HG03457 (cell line): ENCODE data around the gene DAAM2.

ENCODE experiments used
- ATAC-seq: cut with Tn5 transposase; IDR thresholded peaks from one replicate; pipeline ENCODE4 v1.9.1; 2021; ENCODE audit warnings: moderate number of reproducible peaks; ENCODE audit not compliant: unreplicated experiment

Gene DAAM2

DNA sequence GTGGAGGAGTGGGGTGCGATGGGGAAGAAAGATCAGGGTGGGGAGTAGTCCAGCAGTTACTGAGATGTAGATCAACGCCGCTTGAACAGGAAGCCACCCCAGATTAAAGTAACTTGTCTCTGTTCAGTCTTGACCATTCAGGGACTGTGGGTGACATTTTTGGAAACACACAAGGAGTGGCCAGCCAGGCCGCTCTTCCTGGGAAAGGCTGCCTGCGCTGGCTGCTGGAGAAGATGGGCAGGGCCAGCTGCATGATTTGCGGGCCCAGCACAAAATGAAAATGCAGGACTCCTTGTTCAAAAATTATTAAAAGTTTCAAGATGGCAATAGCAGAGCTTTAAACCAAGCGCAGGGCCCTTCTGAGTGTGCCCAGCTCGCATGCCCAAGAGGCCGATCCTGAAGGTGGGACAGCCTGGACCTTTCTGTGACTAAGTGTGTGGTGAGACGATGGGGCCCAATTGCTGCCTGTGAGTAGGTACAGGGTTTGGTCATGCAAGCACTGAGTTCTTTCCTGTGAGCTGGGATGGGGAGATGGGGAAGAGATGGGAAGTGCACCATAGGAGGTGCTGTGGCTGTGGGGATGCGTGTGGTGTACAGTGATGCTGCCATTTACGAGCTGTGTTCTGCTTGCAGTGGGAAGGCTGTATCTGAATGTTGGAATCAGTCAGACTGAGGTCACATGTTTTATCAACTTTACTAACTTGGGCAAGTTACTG lies 51.3 kb downstream of the DAAM2 start:
- ATAC-seq, result no peak

DNA sequence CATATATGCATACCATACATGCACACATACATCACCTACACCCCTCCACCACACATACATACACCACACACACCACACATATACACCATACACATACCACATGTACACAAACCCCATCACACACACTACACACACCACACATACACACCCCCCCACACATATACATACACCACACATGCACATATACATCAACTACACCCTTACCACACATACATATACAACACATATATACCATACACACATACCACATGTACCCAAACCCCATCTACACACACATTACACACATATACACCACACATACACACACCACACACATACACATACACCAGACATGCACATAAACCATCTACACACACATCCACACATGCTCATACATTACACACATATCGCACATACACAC lies 52.7 kb downstream of the DAAM2 start:
- no peak for ATAC-seq

GRCh38 chr6:39847221-39847620 lies 55.0 kb downstream of the DAAM2 start:
- ATAC-seq, result no peak

DNA sequence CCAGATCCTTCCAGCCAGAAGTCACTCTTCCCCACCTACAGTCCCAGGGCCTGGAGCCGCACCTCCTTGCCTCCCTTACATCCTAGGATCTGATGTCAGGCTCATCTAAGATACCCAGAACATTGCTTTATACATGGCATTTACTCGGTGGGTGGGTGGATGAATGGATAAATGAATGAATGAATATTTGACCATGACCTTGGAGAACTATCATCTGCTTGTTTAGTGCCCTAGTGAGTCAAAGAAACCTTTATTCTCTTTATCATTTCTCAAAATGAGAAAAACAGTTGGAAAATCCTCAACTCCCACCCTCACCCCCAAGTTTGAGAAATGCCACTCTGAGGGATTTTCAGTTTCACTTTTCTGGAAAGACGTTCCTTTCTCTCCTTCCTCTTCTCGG lies 56.0 kb downstream of the DAAM2 start:
- ATAC-seq, result no peak

GRCh38 chr6:39849228-39849627 lies 57.1 kb downstream of the DAAM2 start:
- ATAC-seq, result no peak

GRCh38 chr6:39849764-39850163 lies 57.6 kb downstream of the DAAM2 start:
- no peak for ATAC-seq

DNA sequence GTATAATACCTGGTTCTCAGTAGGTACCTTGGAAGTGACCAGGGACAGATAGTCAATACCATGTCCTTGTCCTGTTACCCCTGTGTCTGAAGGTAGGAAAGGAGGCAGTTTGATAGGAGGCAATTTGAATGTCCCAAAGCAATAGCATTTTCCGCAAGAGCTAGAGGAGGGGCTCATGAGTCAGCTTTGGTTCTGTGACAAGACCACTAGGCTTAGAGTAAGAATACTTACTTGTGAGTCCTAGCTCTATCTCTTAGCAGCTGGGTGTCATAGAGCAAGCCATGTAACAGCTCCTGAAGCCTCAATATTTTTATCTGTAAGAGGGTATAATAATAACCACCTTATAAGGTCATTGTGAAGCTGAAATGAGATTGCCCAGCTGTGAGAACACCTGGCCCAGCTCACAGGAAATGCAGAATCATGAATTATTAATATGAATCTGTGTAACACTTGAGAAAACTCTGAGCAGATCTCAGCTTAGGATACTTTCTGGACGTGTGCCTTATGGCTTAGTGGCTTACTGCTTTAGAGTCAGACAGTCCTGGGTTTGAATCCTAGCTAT lies 58.6 kb downstream of the DAAM2 start:
- ATAC-seq, result no peak

- no peak for ATAC-seq
Observed at GRCh38 chr6:39851331-39851730, 59.2 kb downstream of the DAAM2 start.

- no peak for ATAC-seq
Observed at GRCh38 chr6:39852324-39852723, 60.1 kb downstream of the DAAM2 start.

DNA sequence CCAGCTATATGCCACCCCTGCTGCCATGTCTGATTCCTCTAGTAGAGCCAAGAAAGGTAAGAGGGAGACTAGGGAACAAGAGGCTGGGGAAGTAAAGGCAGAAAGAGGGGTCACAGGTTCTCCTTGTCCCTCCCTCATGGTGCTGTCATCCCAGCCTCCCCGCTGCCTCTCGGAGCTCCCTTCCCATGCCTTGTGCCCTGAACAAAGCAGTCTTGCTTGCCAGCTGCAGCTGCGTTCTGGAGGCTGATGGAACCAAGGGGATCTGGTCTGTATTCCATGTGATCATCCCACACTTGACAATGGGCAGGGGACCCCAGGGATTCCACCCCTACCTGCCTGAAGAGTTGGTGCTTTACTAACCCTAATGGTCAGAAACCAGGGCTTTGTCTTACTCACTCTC lies 61.4 kb downstream of the DAAM2 start:
- no peak for ATAC-seq

DNA sequence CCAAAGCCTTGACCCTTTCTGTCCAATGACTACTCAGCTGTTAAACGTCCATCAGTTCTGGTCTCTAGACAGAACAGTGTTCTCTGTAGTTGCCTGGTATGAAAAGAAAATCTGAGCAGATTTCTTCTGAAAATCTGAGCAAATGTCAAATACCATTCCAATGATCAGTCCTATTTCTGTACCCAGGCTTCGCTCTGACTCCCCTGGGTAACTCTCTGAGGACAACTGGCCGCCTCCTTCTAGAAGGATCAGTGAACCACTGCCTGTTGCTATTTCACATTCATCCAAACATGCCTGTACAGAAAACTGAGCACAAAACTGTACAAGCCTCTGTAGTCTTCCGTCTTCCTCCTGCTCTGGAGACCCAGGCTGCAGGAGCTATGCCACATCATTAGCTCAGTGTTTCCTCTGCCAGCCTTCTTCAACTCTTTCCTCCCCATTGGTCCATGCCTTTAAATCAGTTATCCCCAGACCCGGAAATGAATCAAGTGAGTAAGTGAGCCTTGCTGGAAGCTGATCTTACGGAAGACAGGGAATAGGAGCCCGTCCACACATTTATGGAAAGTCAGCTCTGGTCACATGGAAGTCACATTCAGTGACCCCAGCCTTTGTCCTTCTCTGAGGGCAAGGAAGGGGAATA lies 63.3 kb downstream of the DAAM2 start:
- no peak for ATAC-seq

DNA sequence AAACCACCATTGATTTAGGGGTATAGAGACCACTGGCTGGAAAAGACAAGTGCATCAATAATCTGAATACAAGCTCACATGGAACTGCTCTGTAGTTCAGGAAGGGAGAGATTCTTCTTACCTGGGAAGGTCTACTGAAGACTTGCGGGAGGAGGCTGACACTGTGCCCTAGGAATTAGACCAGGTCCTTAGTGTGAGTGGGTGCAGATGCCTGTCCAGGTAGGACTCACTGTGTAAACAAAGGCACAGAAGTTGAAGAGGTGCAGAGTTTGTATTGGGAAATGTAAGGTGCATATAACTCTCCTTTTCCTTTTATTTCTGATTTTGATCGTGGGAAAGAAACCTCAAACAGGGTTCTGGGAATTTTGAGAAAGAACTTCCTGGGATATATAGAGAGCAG lies 66.8 kb downstream of the DAAM2 start:
- no peak for ATAC-seq

- ATAC-seq, result no peak
Observed at GRCh38 chr6:39861663-39862062, 69.5 kb downstream of the DAAM2 start.

- ATAC-seq, result no peak
Observed at GRCh38 chr6:39865011-39865888, 73.1 kb downstream of the DAAM2 start.

GRCh38 chr6:39867592-39867991 lies 75.4 kb downstream of the DAAM2 start:
- no peak for ATAC-seq

DNA sequence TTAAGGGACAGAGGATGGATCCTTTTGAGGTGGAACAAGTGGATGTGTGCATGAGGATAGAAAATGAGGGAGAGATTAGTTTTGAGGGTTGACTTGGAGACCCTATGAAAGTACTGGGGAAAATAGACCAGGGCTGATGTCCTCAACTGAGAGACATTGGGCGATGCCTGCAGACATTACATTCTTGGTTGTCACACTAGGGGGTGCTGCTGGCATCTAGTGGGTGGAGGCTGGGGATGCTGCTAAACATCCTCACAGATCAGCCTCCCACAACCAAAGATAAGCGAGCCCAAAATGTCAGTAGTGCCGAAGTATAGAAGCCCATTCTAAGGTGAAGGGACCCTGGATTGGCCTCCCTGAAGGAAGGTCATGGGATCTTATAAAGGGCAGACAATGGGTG lies 78.8 kb downstream of the DAAM2 start:
- no peak for ATAC-seq

DNA sequence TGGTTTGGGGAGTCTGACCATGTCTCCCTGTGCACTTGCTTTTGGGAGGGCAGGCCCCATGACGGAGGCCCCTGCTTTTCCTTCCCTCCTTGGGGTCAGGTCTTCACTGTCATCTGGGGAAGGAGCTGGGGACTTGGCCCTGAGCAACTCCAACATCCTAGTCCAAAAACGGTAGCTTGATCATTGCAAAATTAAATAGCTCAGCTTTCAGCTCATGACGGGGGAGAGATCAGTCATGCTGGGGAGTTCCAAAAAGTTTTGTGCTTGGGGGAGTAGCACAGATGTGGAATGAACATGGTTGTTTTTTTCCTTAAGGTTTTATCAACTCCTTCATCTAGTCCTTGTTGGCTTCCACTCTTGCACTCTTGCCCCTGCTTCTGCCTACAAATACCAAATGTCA lies 81.3 kb downstream of the DAAM2 start:
- no peak for ATAC-seq

- no peak for ATAC-seq
Observed at GRCh38 chr6:39876111-39876510, 83.9 kb downstream of the DAAM2 start.

GRCh38 chr6:39876826-39877225 lies 84.7 kb downstream of the DAAM2 start:
- no peak for ATAC-seq

DNA sequence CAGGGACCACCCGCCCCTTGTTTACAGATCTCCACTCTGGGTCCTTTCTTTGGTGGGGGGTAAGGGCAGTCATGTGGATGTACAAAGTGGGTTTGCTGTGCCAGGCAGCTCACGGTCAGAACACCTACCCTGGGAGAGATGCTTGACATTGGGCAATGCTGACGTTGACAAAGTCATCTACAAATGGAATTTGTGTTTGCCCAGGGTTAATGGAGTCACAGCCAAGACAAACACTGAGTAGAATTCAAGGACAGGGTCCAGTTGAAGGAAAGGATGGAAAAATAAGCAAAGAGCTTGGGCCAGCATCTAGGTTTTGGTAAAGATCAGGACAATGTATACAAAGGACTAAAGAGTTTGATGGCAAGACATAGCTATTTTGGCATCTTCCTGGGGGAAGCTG lies 87.4 kb downstream of the DAAM2 start:
- no peak for ATAC-seq

DNA sequence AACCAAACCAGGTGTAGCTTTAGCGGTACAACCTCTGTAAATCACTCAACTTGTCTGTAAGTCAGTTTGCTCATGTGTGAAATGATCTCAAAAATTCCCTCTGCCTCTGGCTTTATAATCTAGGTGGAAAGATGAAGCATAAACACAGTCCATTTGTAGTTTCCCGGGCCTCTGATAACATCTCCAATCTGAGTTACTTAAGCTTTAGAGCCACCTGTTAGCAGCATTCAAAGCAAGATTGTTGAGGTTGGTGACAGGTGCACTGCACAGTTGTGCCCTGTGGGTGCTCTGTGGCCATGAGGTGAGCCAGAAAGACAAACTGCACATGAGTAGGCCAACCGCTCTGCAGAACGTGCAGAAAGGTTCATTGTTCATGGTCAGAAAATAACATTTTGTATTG lies 88.4 kb downstream of the DAAM2 start:
- no peak for ATAC-seq
